Activated CD4-positive, alpha-beta T cell treated with anti-CD3 and anti-CD28 coated beads, Interleukin-2, amount 50 U/mL, for 4 hours (primary cell): ENCODE measurements around the gene FBXL17.

Experiments
- DNase-seq, 2 experiments: peaks; one replicate each; pipeline ENCODE4 v3.0.0-alpha.2; 2020

Gene FBXL17

DNA sequence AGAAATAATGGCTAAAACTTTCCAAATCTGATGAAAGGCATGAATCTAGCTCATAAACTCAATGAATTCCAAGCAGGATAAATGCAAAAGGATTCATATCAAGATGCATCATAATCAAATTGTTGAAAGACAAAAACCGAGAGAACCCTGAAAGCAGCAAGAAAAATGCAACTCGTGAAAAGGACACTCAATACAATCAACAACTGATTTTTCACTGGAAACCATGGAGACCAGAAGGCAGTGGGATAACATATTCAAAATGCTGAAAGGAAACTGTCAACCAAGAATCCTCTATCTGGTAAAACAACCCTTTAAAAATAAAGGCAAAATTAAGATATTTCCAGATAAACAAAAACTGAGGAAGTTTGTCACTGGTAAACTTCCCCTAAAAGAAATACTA is 9.5 kb downstream of the FBXL17 start:
- DNase-seq, result no peak

DNA sequence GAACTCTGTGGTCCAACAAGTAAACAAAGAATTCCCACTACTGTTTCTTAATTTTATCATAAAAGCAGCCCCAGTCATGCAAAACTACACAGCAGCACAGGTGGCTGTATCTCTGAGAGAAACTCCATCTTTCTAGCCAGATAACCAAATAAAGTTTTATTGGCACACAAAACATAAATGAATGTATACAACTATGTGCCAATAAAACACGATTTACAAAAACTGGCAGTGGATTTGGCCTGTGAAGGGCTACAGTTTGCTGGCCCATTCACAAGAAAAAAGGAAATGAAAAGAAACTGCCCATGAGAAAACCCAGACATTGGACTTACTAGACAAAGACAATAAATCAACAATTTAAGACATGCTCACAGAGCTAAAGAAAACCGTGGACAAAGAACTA is 10.6 kb downstream of the FBXL17 start:
- DNase-seq, result no peak

DNA sequence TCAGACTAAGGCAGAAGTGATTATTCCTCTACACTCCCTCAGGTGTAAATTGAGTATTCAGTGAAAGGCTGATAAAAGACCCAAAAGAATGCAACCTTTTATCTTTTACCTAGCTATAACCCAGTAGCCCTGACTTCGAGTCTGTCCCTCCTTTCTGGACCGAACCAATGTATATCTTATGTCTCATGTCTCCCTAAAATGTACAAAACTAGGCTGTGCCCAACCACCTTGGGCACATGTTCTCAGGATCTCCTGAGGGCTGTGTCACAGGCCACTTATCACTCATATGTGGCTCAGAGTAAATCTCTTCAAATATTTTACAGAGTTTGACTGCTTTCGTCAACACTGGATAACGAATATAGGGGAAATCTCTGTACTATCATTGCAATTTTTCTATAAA is 12.7 kb downstream of the FBXL17 start:
- DNase-seq, result no peak

DNA sequence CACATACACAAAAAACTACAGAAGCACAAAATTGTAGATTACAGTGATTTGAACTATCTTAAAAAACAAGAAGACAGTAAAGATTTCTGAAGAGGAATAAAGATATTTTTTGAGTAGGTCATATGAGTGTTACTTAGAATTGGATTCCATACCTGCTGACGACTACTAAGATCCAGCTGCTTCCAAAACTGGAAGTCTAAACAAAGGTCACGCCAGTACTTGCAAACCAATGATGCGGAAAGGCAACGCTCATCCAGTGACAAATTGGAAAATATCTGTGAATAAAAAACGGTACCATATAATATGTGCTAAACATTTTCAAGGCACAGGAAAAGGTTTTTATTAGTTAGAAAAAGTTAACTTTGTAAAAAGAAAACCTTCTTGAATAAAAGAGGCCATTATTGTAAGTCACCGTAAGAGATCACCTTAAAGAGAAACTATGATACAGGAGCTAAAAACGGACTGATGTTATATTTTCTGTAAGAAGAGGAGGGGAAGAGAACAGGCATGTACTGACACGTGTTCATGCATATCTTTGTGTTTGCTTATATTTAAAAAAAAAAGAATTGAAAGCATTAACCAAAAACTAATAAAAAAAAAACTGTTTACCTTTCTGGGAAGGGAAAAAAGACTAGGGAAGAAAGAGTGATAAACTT is 14.1 kb downstream of the FBXL17 start:
- DNase-seq, result no peak

DNA sequence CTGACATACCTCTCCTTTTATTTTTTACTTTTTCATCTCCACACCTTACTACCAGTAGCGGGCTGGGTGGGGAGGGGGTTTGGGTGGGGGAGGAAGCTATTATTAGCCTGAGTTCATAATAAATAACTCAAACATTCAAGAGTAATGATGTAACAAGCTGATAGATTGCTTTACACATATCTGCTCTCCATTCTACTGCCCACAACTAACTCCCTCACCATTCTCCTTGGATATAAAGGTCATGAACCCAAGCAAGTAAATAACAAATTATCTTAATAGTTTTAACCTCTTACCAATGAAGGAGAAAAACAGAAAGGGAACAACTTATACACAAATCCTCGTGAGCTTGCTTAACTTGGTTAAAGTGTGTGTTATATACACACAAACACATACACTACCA is 15.4 kb downstream of the FBXL17 start:
- DNase-seq, result no peak

DNA sequence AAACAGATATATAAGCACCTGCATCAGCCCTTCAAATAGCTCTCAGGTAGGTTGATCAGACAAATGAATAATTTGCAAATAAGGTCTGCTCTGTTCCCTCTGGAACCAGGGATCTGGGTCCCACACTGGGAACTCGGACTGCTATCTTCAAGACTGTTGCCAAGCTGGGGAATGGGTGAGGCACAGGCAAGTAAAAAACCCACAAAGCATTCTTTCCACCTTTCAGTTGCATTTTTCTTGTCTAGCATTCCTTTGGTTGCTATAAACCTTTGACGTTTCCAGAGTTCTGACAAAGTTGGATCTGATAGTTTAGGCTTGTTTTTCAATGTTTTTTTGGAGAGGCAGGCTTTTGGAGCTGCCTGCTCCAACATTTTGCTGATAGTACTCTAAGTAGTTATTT is 20.1 kb downstream of the FBXL17 start:
- DNase-seq, result no peak

DNA sequence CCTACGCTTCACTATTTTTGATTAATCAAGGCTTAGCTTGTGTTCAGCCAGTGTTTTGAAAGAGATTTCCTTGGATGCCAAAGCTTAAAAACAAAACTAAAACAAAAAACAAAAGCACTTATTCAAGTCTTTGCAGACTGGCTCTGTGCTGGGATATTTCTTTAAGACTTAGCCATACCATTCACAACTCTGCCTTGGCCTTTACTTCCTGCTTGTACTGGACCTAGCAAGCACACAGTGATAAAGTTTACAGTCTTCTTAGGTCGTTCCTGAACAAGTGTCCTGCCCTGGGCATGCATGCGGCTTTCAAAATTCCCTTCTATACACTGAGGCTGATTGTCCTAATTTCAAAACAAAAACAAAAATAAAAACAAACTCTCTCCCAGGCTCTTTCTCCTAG is 20.7 kb downstream of the FBXL17 start:
- DNase-seq, result no peak

DNA sequence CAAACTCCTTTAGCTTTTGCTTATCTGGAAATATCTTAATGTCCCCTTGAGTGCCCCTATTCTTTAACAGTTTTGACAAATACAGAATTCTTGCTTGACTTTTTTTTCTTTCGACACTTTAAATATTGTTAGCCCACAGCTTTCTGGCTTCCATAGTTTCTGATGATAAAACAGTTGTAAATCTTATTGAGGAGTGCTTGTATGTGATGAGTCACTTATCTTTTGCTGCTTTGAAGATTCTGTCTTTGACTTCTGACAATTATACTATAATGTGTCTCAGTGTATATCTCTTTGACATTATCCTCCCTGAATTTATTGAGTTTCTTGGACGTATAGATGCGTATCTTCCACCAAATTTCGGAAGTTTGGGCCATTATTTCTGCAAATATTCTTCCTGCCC is 21.6 kb downstream of the FBXL17 start:
- no peak for DNase-seq

DNA sequence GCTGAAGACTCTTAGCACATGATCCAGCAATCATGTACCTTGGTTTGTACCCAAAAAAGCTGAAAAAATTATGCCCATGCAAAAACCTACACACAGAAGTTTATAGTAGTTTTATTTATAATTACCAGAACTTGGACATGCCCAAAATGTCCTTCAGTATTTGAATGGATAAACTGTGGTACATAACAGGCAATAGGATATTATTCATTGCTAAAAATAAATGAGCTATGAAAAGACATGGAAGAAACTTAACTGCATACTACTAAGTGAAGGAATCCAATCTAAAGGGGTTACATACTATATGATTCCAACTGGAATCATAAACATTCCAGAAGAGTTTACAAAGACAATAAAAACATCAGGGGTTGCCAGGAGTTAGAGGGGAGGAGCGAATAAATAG is 25.6 kb downstream of the FBXL17 start:
- DNase-seq, result no peak

DNA sequence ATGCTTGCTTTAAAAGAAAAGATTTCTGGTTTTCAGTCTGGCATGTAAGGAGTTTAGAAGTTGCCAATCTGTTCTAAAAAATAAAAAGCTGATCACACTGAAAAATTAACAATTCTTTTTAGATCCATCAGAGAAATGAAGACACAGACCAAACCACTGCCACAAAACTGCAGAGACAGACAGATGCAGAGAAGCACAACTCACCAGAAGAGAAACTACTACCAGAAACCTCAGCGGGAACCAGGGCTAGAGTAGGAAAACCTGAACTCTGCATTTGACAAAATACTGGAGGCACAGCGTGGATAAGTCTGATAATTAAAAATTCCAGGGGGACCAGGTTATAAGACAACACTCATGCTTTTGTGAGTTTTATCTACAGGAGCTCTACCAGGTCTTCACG is 28.8 kb downstream of the FBXL17 start:
- DNase-seq, result no peak

DNA sequence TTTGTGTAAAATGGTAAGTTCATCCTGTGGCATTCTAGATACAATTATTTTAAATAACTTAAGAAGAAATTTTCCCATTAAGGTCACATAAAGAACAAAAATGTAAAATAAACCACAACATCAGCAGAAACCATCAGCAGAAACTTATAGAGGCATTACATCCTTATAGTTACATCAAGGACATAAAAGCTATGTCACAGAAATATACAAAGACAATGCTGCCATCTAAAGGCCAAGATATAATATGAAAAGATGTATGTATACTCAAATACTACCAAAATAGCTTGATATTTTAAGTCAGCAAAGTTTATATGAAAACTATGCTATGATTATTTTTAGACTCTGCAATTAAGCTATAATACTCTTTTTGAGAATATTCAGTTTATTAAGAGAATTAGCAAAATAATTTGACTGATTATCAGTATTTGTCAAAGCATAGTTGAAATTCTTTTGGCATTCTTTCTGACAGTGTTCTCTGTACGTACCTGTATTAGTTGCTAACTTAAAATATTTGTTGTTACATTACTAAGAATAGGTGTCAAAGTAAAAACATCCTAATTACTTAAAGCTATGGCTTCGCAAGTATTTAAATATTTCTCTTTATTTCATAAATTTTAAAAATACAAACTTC is 36.2 kb downstream of the FBXL17 start:
- DNase-seq, result no peak

DNA sequence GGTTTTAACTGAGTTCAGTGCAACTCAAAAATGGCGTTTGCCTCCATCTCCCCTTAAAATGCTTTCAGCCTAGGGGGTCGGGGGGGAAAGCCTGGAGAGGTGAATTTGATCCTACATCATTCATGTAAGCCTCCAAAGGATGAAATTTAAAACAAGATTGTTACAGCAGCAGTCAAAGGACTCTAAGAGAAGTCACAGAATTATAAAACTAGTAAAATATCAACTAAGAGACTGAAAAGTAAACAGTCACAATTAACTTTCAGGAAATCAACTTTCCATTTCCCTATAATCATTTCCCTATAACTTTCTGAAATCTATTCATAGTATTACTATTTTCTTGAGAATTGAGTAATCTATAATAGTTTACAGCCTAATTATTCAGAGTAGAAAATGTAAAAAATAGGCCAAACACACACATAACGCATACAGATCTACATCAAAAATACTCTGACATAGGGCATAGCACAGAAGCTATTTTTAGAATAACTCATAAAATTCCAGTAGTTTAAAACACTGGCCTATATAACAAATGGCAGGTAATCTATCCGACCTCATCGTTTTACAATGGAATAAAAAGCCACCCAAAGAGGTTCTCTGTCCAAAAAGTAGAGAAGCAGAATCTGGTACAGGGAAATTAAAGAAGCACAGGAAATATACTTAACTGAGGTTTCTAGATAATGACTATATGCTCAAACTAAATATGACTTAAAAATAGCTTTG is 37.6 kb downstream of the FBXL17 start:
- DNase-seq, result no peak

DNA sequence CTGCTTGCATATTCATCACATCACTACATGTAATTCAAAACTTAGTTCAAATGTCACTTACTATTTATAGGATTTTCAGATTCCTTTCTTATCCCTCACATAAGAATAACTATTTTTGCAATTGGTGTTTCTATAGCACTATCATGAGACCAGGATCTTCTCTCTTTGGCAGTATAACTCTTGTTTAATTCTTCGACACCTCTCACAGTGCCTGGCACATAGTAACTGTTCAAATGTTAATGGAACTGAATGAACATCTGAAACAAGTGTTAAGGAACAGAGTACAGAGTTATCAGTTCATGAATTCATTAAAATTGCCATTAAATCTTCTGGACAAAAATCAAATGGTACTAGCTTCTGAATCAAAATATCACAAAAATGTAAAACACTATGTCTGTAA is 40.0 kb downstream of the FBXL17 start:
- DNase-seq, result no peak

DNA sequence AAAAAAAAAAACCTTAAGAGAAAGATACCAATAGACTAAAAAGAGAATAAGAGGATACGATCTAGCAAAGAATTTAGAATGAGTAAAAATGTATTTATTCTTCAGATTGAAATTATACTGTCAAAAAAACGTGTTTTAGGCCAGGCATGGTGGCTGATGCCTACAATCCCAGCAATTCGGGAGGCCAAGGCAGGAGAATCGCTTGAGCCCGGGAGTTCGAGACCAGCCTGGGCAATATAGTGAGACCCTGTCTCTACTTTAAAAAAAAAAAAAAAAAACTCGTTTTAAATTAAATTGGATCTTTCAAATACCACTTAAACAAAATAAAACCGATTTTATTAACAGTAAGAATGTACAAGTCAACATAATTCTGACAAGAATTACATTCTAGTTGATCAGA is 41.8 kb downstream of the FBXL17 start:
- DNase-seq, result no peak

DNA sequence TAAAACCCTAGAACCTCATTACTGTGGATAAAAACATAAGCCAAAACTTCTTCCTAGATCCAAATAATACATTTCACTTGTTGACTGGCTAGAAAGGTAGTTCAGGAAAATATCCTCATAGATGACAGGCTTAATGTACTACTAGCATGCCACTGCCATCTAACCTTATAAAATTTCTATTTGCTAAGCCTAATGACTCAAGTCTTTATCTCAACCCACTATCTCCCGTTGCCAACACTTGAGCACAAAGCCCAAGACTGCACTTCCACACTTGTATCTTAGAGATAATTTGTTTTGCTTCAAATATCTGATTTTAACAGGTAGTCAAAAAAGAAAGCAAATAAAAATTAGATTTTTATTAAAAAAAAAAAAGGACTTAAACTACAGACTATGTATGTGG is 42.7 kb downstream of the FBXL17 start:
- DNase-seq, result no peak

DNA sequence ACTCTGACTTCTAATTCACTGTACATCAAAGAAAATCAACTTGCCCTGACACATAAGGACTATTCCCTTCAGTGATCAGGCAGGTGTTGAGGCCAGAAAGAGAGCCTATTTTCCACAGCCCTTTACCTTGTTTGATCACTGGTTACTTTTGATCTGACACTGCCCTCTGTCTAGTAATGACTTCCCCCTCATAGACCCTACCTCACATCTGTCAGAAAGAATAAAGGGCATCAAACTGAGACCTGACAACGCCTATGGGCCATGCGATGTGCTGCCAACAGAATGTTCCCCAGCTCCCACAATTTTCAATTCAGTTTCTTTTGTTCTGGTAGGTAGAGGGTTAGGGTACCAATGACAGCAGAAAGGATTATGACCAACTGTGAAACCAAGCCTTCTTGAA is 47.7 kb downstream of the FBXL17 start:
- DNase-seq, result no peak

DNA sequence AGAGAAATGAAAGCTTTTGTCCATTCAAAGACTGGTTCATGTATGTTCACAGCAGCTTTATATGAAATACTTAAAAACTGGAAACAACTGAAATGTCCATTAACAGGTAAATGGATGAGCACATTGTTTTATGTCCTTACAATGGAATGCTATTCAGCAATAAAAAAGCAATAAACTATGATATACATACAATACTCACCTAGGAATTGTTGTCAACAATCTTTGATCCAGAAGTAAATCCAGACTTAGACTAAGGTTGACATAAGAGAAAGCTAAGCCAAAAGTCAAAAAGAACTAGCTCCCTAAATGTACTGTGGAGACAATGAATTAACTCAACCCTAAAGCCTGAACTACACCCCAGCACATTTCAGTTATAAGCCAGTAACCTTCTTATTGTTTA is 54.9 kb downstream of the FBXL17 start:
- DNase-seq, result no peak

DNA sequence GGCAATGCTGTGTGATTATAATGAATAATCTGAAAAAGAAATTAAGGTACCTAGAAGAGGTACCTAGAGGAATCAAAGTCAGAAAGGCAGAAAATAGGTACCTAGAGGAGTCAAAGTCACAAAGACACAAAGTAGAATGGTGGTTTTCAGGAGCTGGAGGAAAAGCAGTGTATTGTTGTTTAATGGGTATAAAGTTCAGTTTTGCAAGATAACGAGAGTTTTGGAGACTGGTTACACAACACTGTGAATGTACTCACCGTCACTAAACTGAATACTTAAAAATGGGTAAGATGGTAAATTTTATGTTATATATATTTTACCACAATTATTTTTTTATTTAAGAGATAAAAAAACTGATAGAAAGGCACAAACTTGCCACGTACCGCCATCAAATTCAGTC is 57.0 kb downstream of the FBXL17 start:
- no peak for DNase-seq

DNA sequence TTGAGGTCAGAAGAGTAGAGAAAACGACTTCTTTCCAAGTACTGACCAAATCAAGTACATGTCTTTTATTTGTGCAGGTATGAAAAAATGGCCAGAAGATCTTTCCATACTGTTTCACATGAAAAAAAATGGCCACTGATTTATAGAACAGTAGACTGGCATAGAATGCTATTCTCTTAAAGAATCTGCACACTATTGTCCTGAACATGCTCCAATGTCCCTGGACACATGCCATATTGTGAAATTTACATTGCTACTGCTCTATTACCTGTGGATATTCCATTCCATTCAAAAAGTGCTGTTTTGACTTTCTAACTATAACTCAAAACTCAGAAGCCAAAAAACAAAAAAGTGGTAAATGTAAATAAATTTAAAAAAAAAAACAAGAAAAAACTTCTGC is 60.6 kb downstream of the FBXL17 start:
- DNase-seq, result no peak

DNA sequence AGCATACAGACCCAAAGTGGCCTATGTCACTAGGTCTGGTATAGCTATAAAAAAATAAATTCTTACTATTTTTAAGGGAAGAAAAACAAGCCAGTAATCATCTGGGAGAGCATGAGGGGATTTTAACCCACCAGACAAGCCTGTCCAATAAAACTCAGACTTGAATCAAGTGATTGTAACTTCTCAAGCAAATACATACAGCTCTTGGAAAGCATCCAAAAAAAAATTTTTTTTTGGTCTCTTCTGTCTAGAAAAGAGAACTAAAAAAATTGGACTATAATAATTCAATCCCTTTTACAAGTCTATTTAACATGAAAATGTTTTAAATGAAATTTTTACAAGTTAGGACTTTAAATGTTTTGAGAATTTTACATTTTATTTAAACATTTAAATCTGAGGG is 61.7 kb downstream of the FBXL17 start:
- no peak for DNase-seq

DNA sequence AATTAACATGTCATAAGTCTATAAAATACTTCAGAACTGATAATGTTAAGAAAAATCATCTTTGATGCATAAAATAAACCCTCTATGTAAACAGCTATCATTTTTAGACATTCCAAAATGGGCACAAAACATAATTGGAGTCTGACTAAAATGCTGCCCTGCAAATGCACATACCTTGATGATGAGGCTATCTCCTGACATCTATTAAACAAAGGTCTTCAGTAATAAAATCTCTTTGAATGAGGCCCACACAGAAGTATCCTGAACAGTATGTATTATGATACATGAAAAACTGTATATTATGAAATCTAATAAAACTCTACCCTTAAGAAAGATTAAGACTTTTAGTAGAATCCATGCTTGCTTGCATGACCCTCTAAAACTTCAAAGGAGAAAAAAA is 66.1 kb downstream of the FBXL17 start:
- no peak for DNase-seq

DNA sequence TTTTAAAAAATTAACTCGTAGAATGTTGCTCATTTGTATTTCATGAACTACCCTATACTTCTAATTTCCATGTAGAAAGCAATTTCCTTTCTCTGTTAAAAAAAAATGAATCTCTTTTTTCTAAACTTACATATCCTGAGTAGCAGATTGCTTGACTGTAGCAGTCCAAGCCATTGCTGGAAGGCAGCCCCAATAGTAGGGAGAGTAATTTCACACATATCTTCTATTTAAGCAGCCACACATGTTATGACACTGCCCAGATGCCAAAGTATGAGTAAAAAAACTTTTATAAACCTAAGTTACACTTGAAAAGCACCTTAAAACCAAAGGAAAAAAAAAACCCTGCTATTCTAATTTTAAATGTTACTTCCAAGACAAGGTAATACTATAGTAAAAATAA is 69.6 kb downstream of the FBXL17 start:
- DNase-seq, result no peak

DNA sequence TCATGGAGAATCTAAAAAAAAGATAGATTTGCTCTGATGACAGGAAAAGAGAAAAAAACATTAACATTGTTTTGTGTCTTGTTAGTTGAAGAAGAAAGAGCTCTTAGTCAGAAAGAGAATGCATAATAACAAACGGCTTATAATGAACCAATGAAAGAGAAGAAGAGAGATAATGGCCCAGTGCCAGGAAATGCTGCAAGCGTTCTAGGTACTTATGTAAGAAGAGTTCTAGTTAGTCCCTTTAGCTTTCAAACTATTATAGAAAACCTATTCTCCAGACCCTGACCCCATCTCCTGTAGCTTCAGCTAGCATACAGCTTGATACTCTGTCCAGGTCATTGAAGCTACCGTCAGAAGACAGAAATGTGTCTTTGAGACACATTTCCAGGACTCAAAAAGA is 70.2 kb downstream of the FBXL17 start:
- no peak for DNase-seq

DNA sequence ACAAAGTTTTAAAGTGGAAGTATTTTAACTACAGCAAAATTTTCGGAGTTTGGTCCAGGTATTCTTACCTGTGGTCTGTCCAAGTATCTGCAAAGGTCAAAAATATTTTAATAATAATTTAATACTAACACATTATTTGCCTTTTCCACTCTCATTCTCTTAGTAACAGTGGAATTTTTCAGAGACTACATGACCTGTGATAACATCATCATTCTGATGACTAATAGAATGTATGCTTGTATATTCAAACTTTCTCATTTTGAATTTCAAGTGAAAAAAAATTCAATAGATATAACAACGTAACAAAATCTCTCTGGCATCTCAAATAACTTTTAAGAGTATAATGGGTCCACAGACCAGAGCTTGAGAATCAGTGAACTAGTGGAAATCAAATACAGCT is 78.3 kb downstream of the FBXL17 start:
- no peak for DNase-seq

DNA sequence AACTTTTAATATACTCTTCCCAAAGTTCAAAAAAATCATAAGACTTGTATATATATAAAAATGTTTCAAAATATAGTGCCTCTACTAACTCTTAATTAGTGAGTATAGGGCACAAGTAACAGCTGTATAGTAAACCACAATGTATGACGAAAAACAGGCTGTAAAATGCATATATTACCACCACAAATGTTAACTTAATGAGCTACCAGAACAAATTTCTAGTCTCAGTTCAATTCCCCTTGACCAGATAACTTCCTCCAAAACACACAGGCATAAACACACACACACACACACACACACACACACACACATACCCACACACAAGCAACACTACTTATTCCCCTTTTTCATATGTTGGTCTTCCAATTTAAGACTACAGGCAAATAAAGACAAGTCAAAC is 78.8 kb downstream of the FBXL17 start:
- no peak for DNase-seq
